Mesenteric fat pad (tissue), 1 donor: ENCODE data around the gene GAB4. TPM values are rescaled to one million over a fixed set of nuclear protein-coding genes. Genes with fewer than 3 reads are reported as not detected.
A peak's percentile ranks its signal among the peaks of the same experiment; 100 is the strongest.
"Not testable (repeated sequence)": the region's sequence is repeated elsewhere in the genome, so short reads cannot be mapped to it uniquely, and the experiment has no call there.

Experiments
- DNase-seq: peaks from one replicate; pipeline ENCODE4 v3.0.0-alpha.2; 2020; ENCODE audit warnings: low spot score
- long read RNA-seq: library from polyadenylated mRNA; unstranded; transcript quantifications from one replicate; pipeline ENCODE4 v2.0.0, GENCODE V29; 2020
- total RNA-seq: library from RNA; stranded (reverse); fragmentation: NEBNext Ultra II Directional; extraction: Animal tissue kit (Norgen Biotek cat#: 25700); gene quantifications from one replicate; pipeline ENCODE4 v1.2.1, GENCODE V29; 2021
- donor health status: DM: yes; HTN: yes; CAD: no.

Gene GAB4
- total RNA-seq, result not detected
- long read RNA-seq, result 0 reads

GRCh38 chr22:17007852-17008731, at the start of gene GAB4:
Gene GAB4 (minus strand): TSS chr22:17008222. CDS start chr22:17008114, 108 bp downstream.
- DNase-seq, result no peak

- no peak for DNase-seq
Observed at GRCh38 chr22:17056807-17057206, 48.8 kb upstream of the GAB4 start.

GRCh38 chr22:17056058-17056457, 48.0 kb upstream of the GAB4 start:
- DNase-seq, result peak; percentile 30

GRCh38 chr22:17047656-17048055, 39.6 kb upstream of the GAB4 start:
- no peak for DNase-seq

GRCh38 chr22:17046566-17047348, 38.7 kb upstream of the GAB4 start:
- no peak for DNase-seq

GRCh38 chr22:17043521-17043920, 35.5 kb upstream of the GAB4 start:
- DNase-seq, result no peak

- not testable (repeated sequence) for DNase-seq
Observed at GRCh38 chr22:17036842-17037711, 29.1 kb upstream of the GAB4 start.

GRCh38 chr22:17035976-17036841, 28.2 kb upstream of the GAB4 start:
- DNase-seq, result not testable (repeated sequence)

GRCh38 chr22:17035246-17035645, 27.2 kb upstream of the GAB4 start:
- no peak for DNase-seq

- DNase-seq, result not testable (repeated sequence)
Observed at GRCh38 chr22:17034532-17034931, 26.5 kb upstream of the GAB4 start.

- peak; percentile 87 for DNase-seq
Observed at GRCh38 chr22:17032277-17032676, 24.3 kb upstream of the GAB4 start.

- DNase-seq, result not testable (repeated sequence)
Observed at GRCh38 chr22:17024380-17024779, 16.4 kb upstream of the GAB4 start.

- not testable (repeated sequence) for DNase-seq
Observed at GRCh38 chr22:17015552-17015951, 7.5 kb upstream of the GAB4 start.

- not testable (repeated sequence) for DNase-seq
Observed at GRCh38 chr22:17014101-17014440, 6.0 kb upstream of the GAB4 start.

GRCh38 chr22:17013396-17014100, 5.5 kb upstream of the GAB4 start:
- DNase-seq, result no peak

- DNase-seq, result no peak
Observed at GRCh38 chr22:17012267-17012666, 4.2 kb upstream of the GAB4 start.

GRCh38 chr22:17009640-17010291, 1.7 kb upstream of the GAB4 start:
- DNase-seq, result no peak

- no peak for DNase-seq
Observed at GRCh38 chr22:17007257-17007656, 765 bp downstream of the GAB4 start.

GRCh38 chr22:16989915-16990314, 18.1 kb downstream of the GAB4 start:
- DNase-seq, result no peak
